Pancreas (tissue), 10 donors: Measurements from ENCODE around the gene BLVRB. TPM values are rescaled to one million over a fixed set of nuclear protein-coding genes. Genes with fewer than 3 reads are reported as not detected.
"Not testable (repeated sequence)": the region's sequence is repeated elsewhere in the genome, so short reads cannot be mapped to it uniquely, and the experiment has no call there.

Experiments used
- ATAC-seq, 4 donors: fragments of 200-7000 bp; cut with Tn5 transposase; one replicate each; pipeline versions ENCODE4 v1.8.0 to v1.9.1; 2020; ENCODE audit warnings: mild to moderate bottlenecking in 4 of 4, moderate library complexity in 4 of 4
- DNase-seq, 6 donors: peaks; one replicate each; pipeline ENCODE4 v3.0.0-alpha.2; 2020
- FAIRE-seq: peaks from 2 replicates; lab custom pipeline; 2012; peaks lifted over from hg19 to GRCh38; lab: Jason Lieb, UNC
- H3K27ac ChIP-seq, 4 donors: fragments of 200-600 bp; sonication (generic); 1 replicate in 3 of 4; 2 replicates in 1 of 4; pipeline versions ENCODE4 v1.5.0 to v1.8.0; 2020
- H3K27me3 ChIP-seq, 4 donors: fragments of 200-600 bp; one replicate each; pipeline ENCODE4 v1.8.0; 2021
- H3K36me3 ChIP-seq, 3 donors: fragments of 200-600 bp; sonication (generic) in 1 of 3; one replicate each; pipeline versions ENCODE4 v1.5.0 to v1.8.0; 2020 to 2021
- H3K4me1 ChIP-seq, 3 donors: fragments of 200-600 bp; one replicate each; pipeline ENCODE4 v1.8.0; 2021
- H3K4me3 ChIP-seq, 4 donors: fragments of 200-600 bp; sonication (generic) in 2 of 4; one replicate each; pipeline versions ENCODE4 v1.5.0 to v1.8.0; 2020 to 2021
- H3K9me3 ChIP-seq, 4 donors: fragments of 200-600 bp; one replicate each; pipeline ENCODE4 v1.8.0; 2021
- WGBS, 2 donors: extraction: QIAGEN DNeasy Blood & Tissue Kit; methylation state at CpG; one replicate each; pipeline ENCODE4 v1.1.7; 2013; 5-methylcytosine and 5-hydroxymethylcytosine counted together
- intact Hi-C, 3 donors: fragments of 100-400 bp; cut with DNase I; formaldehyde crosslinking; loops; one replicate each; pipeline versions ENCODE4 v1.11.1 to v1.14.2; 2022
- polyA plus RNA-seq, 2 donors: library from polyadenylated mRNA; stranded (reverse); fragments of 200-250 nt; gene quantifications; one replicate each; pipeline ENCODE4 v1.2.3, GENCODE V29; 2013
- total RNA-seq, 6 donors: library from RNA; stranded (reverse); fragmentation: NEBNext Ultra II Directional in 4 of 6; extraction: Animal tissue kit (Norgen Biotek cat#: 25700) in 4 of 6; gene quantifications; one replicate each; pipeline versions ENCODE4 v1.2.1 to v1.2.4, GENCODE V29; 2021 to 2023
- TF ChIP-seq, protein P1 (sequence below), 4 donors: fragments of 200-600 bp; sonication (generic) in 3 of 4; IDR thresholded peaks; one replicate each; pipeline versions ENCODE4 v1.5.0 to v1.8.0; 2021; ENCODE audit warnings: antibody characterized with exemption in 4 of 4
- donor health status: healthy with polysubstance abuse.
- donor health status: DM: no; HTN: no; CAD: no; lungs with moderate emphysema.
- donor health status: DM: no; HTN: no; CAD: no.
- donor health status: control.
- donor health status: control.
- donor health status: Bipolar disorder and iron deficiency.
- donor health status: DM: yes; HTN: yes; CAD: no.
- donor health status: DM: no; HTN: no; CAD: no.
- donor health status: DM: no; HTN: no; CAD: no.
- donor health status: DM: yes; HTN: yes; CAD: no.

BLVRB gene
- total and polyA plus RNA-seq, 8 donors = 24.1 to 49.4 (median 37.4) TPM

DNA sequence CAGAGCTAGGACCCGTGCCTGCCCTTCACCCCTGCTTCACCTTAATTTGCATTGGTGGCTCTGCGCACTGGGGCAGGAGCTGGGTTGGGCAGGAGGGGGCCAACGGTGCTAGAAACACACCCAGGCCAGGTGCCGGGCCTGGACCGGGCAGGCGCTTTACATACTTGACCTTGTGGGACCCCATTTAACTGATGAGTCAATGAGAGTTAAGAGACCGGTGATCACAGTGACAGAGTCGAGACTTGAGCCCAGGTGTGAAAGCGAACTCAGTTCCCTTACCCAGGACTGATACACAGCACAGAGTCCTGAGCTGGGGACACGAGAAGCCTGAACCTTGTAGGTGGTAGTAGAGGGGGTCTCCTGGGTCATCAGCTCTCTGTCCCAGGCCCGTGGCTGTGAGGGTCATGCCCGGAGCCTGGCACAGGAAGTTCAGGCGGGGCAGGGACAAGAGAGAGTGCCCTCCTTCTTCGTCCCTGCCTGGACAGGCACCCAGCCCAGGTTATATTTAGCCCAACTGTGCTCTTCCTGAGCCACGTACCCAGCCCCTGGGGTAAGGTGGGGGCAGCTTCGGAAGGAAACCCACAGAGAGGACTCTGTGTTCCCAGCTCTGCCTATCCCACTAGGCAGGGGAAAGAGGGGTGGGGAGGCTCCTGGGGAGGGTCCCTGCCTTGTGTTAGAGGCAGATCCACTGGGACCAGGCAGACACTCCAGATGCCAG is 54.3 kb downstream of the BLVRB start:
- DNase-seq = no peak
- no peak overlapping the region for H3K27ac ChIP-seq

DNA sequence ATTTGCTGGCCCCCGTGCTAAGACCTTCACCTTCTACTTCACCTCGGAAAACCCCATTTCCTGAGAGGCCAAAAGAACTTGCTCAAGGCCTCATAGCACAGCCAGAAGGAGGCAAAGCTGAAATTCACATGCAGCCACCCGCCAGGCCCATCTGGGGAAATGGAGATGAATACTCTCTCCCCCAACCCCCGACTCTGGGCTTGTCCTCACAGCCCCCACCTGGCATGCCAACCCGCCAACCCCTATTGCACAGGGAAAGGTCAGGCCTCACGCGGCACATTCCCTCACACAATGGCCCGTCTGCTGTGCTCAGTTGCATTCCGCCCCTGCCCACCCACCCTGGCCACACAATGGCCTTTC is 55.5 kb downstream of the BLVRB start:
- FAIRE-seq = no peak
- Histone ChIP-seq H3K9me3 (no peaks in the 10 kb centered on the region), H3K4me3 (no peak overlapping the region), H3K36me3 (no peaks in the 10 kb centered on the region), H3K27ac (no peak overlapping the region), H3K27me3 (no peaks in the 10 kb centered on the region), H3K4me1 (no peaks in the 10 kb centered on the region)
- WGBS, 2 donors = 70 to 73% methylated on average over 9 of the region's 9 CpGs
- no peak for ATAC-seq
- intact Hi-C loops = no loop called here
- TF ChIP-seq, protein P1, sequence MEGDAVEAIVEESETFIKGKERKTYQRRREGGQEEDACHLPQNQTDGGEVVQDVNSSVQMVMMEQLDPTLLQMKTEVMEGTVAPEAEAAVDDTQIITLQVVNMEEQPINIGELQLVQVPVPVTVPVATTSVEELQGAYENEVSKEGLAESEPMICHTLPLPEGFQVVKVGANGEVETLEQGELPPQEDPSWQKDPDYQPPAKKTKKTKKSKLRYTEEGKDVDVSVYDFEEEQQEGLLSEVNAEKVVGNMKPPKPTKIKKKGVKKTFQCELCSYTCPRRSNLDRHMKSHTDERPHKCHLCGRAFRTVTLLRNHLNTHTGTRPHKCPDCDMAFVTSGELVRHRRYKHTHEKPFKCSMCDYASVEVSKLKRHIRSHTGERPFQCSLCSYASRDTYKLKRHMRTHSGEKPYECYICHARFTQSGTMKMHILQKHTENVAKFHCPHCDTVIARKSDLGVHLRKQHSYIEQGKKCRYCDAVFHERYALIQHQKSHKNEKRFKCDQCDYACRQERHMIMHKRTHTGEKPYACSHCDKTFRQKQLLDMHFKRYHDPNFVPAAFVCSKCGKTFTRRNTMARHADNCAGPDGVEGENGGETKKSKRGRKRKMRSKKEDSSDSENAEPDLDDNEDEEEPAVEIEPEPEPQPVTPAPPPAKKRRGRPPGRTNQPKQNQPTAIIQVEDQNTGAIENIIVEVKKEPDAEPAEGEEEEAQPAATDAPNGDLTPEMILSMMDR (IDR thresholded peaks at IDR 0.05) = no peak
- no peak for DNase-seq

More for the DNA sequence above, 54.3 kb downstream of the BLVRB start:
- no peaks in the 10 kb centered on the region for H3K4me1 ChIP-seq
- FAIRE-seq (no peak), ATAC-seq (no peak)
- H3K36me3 ChIP-seq = no peaks in the 10 kb centered on the region
- intact Hi-C loops = no loop called here
- no peak overlapping the region for H3K4me3 ChIP-seq
- no peaks in the 10 kb centered on the region for H3K27me3 ChIP-seq
- TF ChIP-seq, protein P1 (IDR thresholded peaks at IDR 0.05) = no peak
- H3K9me3 ChIP-seq = no peaks in the 10 kb centered on the region
- WGBS, 2 donors = 59% methylated on average over 16 of the region's 16 CpGs

DNA sequence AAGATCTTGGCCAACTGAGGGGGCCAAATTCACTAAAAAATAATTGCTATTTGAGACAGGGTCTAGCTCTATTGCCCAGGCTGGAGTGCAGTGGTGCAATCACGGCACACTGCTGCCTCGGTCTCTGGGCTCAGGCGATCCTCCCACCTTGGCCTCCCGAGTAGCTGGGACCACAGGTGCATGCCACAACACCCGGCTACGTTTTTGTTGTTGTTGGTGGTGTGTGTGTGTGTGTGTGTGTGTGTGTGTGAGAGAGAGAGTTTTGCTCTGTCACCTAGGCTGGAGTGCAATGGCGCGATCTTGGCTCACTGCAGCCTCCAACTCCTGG is 57.0 kb downstream of the BLVRB start:
- H3K36me3 ChIP-seq, FAIRE-seq, H3K9me3 ChIP-seq, ATAC-seq, DNase-seq, H3K4me3 ChIP-seq, intact Hi-C loops, H3K27ac ChIP-seq, H3K27me3 ChIP-seq, H3K4me1 ChIP-seq: not testable (repeated sequence)
- 80 to 90% methylated on average over 8 of the region's 8 CpGs for WGBS, 2 donors

DNA sequence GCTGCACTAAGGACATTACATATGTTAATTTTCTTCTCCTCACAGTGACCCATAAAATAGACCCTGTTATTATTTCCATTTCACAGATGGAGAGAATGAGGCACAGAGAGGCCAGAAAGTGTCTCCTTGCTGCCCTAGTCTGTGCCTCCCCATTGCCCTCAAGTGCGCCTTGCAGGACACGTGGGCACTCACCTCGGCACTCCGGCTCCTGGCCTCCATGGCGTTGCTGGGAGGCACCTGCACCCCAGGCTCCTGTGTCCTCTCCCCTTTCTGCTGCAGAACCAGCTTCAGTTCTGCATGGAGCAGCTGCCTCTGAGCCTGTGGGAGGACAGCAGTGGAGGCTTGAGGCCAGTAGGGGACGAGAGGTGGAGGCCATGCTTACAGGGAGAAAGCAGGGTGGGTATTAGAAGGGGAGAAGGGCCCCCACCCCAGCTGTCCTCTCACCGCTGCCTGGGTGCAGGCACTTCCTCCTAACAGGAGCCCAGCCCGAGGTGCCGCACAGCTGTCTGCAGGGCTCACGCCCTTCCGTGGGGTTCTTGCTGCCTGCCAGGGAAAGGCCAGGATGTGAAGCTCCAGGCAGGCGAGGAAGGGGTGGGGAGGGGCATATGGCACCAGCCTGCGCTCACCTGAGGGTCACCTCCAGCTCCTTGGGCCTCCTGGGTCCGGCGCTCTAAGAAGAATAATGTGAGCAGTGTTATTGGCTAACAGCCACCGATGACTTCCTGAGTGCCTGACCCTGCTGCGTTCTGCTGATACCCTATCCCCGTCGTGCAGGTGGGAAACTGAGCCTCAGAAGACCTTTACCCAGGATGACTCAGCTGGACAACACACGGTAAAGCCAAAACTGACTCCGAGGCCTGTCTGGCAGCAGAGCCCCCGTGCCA is 57.6 kb downstream of the BLVRB start:
- no peaks in the 10 kb centered on the region for H3K9me3 ChIP-seq
- H3K36me3 ChIP-seq = no peaks in the 10 kb centered on the region
- ATAC-seq = no peak
- no peaks in the 10 kb centered on the region for H3K27me3 ChIP-seq
- TF ChIP-seq, protein P1 (IDR thresholded peaks at IDR 0.05) = no peak
- no peak for DNase-seq
- H3K4me3 ChIP-seq = no peak overlapping the region
- H3K27ac ChIP-seq = no peak overlapping the region
- no peaks in the 10 kb centered on the region for H3K4me1 ChIP-seq
- no peak for FAIRE-seq
- WGBS, 2 donors = 64 to 69% methylated on average over 22 of the region's 22 CpGs
- intact Hi-C loops = no loop called here

GRCh38 chr19:40403262-40403984 is 62.1 kb downstream of the BLVRB start:
- Histone ChIP-seq H3K4me1 (no peaks in the 10 kb centered on the region), H3K4me3 (peak overlapping the region; percentile 20 to 62 (median 38)), H3K9me3 (no peaks in the 10 kb centered on the region), H3K36me3 (no peaks in the 10 kb centered on the region), H3K27ac (peak overlapping the region; percentile 39 to 66 (median 56)), H3K27me3 (no peaks in the 10 kb centered on the region)
- DNase-seq (peak; percentile 83 to 91 (median 88)), FAIRE-seq (no peak), ATAC-seq (peak; percentile 91 to 96 (median 92))
- intact Hi-C loops = no loop called here
- WGBS, 2 donors = 1% methylated on average over 39 to 41 of the region's 41 CpGs
- TF ChIP-seq, protein P1 (IDR thresholded peaks at IDR 0.05) = no peak
